Upper lobe of left lung (tissue), 4 donors: ENCODE results near the gene ERO1A.
A peak's percentile ranks its signal among the peaks of the same experiment; 100 is the strongest.

Experiments used
- EP300 ChIP-seq, 4 donors: sonication (generic); formaldehyde crosslinking; IDR thresholded peaks; one replicate each; pipeline ENCODE4 v1.5.1; 2017; ENCODE audit warnings: antibody characterized with exemption in 4 of 4, control low read depth in 2 of 4
- TF ChIP-seq, protein P1 (sequence below), 6 experiments: fragments of 450-650 bp in 4 of 6; fragments of 200-600 bp in 2 of 6; sonication (generic) in 2 of 6; IDR thresholded peaks; one replicate each; pipeline ENCODE4 v1.5.1; 2016 to 2019; ENCODE audit warnings: antibody characterized with exemption in 6 of 6

- TF ChIP-seq EP300 (IDR thresholded peaks at IDR 0.05) = no peak
- TF ChIP-seq, protein P1, sequence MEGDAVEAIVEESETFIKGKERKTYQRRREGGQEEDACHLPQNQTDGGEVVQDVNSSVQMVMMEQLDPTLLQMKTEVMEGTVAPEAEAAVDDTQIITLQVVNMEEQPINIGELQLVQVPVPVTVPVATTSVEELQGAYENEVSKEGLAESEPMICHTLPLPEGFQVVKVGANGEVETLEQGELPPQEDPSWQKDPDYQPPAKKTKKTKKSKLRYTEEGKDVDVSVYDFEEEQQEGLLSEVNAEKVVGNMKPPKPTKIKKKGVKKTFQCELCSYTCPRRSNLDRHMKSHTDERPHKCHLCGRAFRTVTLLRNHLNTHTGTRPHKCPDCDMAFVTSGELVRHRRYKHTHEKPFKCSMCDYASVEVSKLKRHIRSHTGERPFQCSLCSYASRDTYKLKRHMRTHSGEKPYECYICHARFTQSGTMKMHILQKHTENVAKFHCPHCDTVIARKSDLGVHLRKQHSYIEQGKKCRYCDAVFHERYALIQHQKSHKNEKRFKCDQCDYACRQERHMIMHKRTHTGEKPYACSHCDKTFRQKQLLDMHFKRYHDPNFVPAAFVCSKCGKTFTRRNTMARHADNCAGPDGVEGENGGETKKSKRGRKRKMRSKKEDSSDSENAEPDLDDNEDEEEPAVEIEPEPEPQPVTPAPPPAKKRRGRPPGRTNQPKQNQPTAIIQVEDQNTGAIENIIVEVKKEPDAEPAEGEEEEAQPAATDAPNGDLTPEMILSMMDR (IDR thresholded peaks at IDR 0.05) = peak in 1 of 6 experiments; percentile 35
Measured at GRCh38 chr14:52678591-52678990, 16.8 kb downstream of the ERO1A start.
